Measurements from ENCODE around the gene PI4KB.
"Not testable (repeated sequence)": the region's sequence is repeated elsewhere in the genome, so short reads cannot be mapped to it uniquely, and the experiment has no call there.

PI4KB gene
- 46.4 to 98.9 (median 70.6) reads per million in 18 experiments for total RNA-seq

DNA sequence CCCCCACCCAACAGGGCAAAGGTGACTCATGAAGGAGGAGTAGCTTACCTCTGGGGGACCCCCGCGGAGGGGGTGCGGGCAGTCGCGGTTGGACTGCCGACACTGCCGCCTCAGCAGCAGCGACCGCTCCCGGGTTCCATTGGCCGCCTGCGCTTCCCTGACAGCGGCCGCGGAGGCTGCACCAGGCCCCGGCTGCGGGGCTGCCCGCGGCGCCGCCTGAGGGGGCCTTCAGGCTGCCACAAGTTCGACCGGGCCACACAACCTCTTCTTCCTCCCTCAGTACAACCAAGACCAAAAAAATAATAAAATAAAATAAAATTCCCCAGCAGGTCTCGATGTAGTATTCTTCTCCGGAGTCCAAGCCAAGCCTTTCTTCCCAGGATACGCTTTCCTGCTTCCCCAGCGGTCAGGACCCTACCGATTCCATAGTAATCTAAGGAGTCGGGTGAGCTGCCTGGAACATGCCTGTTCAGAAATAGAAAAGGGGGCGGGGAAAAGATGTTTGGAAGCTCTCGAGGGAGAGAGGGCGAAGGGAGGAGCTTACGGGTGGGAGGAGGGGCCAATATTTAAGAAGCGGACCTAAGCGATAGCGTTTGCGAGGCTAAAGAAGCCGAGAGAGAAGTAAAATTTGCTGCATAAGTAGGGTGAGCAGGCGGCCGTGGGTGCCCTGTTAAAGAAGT, at the start of gene PI4KB:
TSS of gene PI4KB (minus strand) at position 194 of the 680 bp plus-strand sequence. CDS start 10,935 bp downstream, outside the sequence.
- peak; percentile 98 to 99 for DNase-seq

DNA sequence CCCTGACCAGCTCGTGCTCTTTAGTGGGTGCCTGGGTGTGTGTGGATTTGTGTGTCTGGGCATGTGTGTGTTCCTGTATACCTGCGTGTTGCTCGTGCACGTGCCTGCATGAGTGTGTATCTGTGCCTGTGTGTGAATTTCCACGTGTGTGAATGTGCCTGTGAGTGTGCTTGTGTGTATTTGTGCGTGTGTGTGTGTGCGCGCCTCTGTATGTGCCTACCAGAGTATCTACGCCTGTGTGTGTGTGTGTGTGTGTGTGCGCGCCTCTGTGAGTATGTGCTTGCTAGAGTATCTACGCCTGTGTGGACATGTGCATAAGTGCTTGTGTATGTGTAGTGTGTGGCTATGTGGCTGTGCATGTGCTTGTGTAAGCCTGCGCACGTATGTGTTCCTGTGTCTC, 46.0 kb upstream of the PI4KB start:
- no peak for DNase-seq

GRCh38 chr1:151372058-151372934, 45.1 kb upstream of the PI4KB start, which contains the start of gene SELENBP1:
Gene SELENBP1 (minus strand): TSS chr1:151372705. CDS start chr1:151372641, 64 bp downstream.
- no peak for DNase-seq

DNA sequence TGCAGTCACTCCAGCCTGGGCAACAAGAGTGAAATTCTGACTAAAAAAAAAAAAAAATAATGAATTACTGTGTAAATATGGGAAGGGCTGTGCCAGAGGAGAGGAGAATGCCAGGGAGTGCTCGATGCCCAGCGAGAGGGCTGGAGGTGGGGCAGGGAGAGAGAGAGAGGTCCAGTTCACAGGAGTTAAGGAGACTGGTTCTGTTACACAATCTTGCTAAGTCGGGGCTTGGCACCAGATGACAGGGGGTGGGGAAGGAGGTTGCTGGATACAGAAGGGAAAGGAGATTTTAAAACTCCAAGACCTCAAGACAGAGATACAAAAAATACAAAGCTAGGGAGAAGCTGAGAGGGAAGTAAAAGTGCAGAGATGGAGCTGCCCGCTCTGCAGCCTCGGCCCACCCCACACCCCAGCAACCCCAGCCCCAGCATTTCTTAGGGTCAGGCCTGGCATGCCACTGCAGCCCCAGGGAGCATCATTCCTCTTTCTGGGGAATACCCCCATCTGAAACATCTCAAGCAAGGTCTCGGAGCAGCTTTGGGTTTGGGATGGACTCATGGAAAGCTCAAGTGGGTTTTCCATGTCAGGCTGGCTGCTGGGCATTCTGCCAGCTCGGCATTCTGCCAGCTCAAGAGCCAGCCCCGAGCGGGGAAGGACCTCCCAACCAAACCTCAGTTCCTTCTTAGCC, 44.3 kb upstream of the PI4KB start:
- DNase-seq, result no peak

DNA sequence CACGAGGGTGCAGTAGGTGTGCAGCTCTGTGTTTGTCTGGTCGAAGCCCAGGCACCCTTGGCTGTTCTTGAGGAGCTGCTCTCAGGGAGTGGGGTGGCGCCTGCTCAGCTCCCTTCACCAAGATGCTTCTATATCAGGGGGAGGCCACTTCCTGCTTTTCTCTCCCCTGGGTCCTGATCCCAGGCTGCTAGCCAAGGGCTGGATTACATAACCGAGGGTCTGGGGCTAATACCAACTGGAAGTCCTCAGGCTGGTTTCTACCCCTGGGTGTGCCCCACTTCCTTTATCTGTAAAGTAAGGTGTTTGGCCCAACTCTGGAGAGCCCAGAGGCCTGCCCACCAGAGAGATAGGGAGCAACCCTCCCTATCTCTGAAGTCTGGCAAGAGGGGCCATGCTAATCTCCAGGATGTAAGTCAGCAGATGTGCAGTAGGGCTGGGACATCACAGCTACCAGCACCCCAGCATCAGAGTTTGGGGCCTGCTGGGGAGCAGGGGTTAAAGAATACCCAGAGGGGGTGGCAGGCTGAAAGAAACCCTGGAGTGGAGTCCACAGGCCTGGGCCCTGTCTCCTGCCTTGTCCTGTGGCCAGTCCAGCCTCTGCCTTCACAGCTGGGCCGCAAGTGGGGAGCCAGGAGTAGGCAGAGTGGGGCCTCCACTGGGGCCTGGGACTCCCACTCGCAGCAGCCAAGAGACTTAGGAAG, 43.1 kb upstream of the PI4KB start:
- no peak for DNase-seq

DNA sequence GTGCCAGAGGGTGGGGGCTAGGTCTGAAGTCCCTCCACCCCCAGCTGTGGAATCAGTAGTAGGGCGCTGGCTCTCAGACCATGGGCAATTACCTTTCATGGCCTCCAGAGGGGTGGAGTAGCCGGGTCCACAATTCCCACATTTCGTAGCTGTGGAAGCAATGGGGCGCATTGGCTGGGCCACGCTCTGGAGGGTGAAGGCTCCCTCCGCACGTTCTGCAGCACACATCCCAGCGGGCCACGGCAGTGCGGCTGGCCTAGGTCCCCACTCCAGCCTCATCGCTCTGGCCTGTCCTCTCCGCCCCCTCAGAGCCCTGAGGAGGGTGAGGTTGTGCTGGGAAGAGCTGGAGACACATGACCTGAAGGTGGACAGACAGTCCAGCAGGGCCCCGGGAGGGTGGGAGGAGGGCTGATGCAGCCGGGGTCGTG, 42.4 kb upstream of the PI4KB start:
- no peak for DNase-seq

GRCh38 chr1:151369302-151369610, 42.0 kb upstream of the PI4KB start:
- no peak for DNase-seq

GRCh38 chr1:151368393-151369301, 41.4 kb upstream of the PI4KB start:
- DNase-seq, result no peak

- no peak for DNase-seq
These were observed 40.6 kb upstream of the PI4KB start for GRCh38 chr1:151367658-151368392.

- DNase-seq, result no peak
These were observed 37.8 kb upstream of the PI4KB start for GRCh38 chr1:151364996-151365395.

- DNase-seq, result no peak
These were observed 35.3 kb upstream of the PI4KB start for GRCh38 chr1:151362308-151363155.

GRCh38 chr1:151361883-151362282, 34.7 kb upstream of the PI4KB start:
- DNase-seq, result no peak

GRCh38 chr1:151356696-151357095, 29.5 kb upstream of the PI4KB start:
- no peak for DNase-seq

DNA sequence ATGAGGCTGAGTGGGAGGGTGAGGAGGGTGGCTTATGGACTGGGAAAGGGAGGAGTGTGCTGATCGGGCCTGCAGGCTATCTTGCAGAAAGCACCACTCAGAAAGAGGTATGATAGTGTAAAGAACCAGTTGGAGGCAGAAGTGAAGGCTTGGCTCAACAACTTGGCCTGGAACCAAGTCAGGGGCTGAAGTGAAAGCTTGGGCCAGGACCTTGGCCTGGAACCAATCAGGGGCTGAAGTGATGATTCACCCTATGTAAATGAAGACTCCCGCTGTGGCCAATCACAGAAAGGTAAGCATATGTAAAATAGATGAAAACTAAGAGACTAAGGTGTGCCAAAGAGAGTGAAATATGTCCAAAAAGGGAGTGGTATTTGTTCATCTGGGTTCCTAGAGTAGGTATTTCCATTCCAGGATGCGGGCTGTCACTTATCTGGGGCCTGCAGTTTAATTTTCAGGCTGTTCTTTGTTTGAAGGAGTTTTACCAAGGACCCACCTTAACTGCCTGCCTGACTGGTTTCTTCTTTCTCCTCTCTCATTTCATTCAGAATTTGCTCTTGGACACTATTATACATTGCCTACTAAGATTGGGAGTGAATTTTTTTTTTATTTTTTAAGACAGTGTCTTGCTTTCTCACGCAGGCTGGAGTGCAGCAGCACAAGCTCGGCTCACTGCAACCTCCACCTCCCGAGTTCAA, 25.0 kb upstream of the PI4KB start:
- no peak for DNase-seq

- not testable (repeated sequence) for DNase-seq
These were observed 23.1 kb upstream of the PI4KB start for GRCh38 chr1:151350323-151350722.

- DNase-seq, result no peak
These were observed 20.5 kb upstream of the PI4KB start for GRCh38 chr1:151347523-151348246.

- peak; percentile 98 to 100 for DNase-seq
These were observed 19.7 kb upstream of the PI4KB start, which contains the start of gene RFX5 for GRCh38 chr1:151346769-151347522. Gene RFX5 (minus strand): TSS chr1:151347252. CDS start chr1:151346320, 932 bp downstream.

All from inflammatory macrophage (primary cell).